Keratinocyte (primary cell): ENCODE data around the gene CCSER1.

Source experiments
- EZH2 ChIP-seq: IDR thresholded peaks from one replicate; pipeline ENCODE4 v1.6.1; 2012; ENCODE audit warnings: inconsistent platforms, mild to moderate bottlenecking, low read length, moderate library complexity
- TF ChIP-seq, protein P1 (sequence below), 3 experiments: IDR thresholded peaks in 1 of 3; conservative IDR thresholded peaks in 1 of 3; optimal IDR thresholded peaks in 1 of 3; 2 replicates in 2 of 3; 3 replicates in 1 of 3; pipeline versions ENCODE3 to v1.5.1; 2011; ENCODE audit warnings: low read length in 3 of 3, mild to moderate bottlenecking in 3 of 3, moderate library complexity in 2 of 3, control low read depth in 1 of 3, inconsistent platforms in 1 of 3; ENCODE audit not compliant: insufficient read depth in 2 of 3; ENCODE audit errors: extremely low read depth in 1 of 3

DNA sequence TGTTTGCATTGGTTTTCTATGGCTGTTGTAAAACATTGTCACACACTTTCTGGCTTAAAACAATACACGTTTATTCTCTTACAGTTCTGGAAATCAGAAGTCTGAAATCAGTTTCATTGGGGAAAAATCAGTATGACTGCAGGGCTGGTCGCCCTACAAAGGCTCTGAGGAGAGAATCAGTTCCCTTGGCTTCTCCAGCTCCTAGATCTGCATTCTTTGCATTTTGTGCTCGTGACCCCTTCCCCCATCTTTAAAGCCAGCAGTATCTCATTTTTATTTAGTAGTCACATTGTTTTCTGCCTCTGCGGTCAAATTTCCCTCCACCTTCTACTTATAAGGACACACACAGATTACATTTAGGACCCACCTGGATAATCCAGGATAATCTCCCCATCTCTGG, 1326.9 kb downstream of the CCSER1 start:
- TF ChIP-seq, protein P1, sequence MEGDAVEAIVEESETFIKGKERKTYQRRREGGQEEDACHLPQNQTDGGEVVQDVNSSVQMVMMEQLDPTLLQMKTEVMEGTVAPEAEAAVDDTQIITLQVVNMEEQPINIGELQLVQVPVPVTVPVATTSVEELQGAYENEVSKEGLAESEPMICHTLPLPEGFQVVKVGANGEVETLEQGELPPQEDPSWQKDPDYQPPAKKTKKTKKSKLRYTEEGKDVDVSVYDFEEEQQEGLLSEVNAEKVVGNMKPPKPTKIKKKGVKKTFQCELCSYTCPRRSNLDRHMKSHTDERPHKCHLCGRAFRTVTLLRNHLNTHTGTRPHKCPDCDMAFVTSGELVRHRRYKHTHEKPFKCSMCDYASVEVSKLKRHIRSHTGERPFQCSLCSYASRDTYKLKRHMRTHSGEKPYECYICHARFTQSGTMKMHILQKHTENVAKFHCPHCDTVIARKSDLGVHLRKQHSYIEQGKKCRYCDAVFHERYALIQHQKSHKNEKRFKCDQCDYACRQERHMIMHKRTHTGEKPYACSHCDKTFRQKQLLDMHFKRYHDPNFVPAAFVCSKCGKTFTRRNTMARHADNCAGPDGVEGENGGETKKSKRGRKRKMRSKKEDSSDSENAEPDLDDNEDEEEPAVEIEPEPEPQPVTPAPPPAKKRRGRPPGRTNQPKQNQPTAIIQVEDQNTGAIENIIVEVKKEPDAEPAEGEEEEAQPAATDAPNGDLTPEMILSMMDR (optimal IDR thresholded peaks at IDR 0.05 in 1 of 3, IDR thresholded peaks at IDR 0.05 in 1 of 3, conservative IDR thresholded peaks at IDR 0.05 in 1 of 3; ENCODE audit: extremely low read depth in 1 of 3, insufficient read depth in 2 of 3, low read length in 3 of 3): no peak
- no peak for TF ChIP-seq EZH2
